ENCODE data around the gene MASP1. TPM values are rescaled to one million over a fixed set of nuclear protein-coding genes. Genes with fewer than 3 reads are reported as not detected.

MASP1 gene
- total and polyA plus RNA-seq, 4 donors = 0.31 to 8.3 (median 0.59) TPM

- H3K9me3 ChIP-seq (ENCODE audit: control insufficient read depth in 4 of 4, insufficient read depth in 3 of 4, low read length in 3 of 4) = peaks cover 0 to 5% (median 0%) of the 10 kb centered on the region in 4 donors
- ATAC-seq (ENCODE audit: insufficient read depth, low FRiP score) (no peak), DNase-seq (peak; percentile 55 to 88 (median 87))
- TF ChIP-seq, protein P1, sequence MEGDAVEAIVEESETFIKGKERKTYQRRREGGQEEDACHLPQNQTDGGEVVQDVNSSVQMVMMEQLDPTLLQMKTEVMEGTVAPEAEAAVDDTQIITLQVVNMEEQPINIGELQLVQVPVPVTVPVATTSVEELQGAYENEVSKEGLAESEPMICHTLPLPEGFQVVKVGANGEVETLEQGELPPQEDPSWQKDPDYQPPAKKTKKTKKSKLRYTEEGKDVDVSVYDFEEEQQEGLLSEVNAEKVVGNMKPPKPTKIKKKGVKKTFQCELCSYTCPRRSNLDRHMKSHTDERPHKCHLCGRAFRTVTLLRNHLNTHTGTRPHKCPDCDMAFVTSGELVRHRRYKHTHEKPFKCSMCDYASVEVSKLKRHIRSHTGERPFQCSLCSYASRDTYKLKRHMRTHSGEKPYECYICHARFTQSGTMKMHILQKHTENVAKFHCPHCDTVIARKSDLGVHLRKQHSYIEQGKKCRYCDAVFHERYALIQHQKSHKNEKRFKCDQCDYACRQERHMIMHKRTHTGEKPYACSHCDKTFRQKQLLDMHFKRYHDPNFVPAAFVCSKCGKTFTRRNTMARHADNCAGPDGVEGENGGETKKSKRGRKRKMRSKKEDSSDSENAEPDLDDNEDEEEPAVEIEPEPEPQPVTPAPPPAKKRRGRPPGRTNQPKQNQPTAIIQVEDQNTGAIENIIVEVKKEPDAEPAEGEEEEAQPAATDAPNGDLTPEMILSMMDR (IDR thresholded peaks at IDR 0.05; ENCODE audit: control extremely low read depth, extremely low read depth) = no peak
- no peak overlapping the region for H3K27ac ChIP-seq (ENCODE audit: low read depth in 1 of 2, low read length in 1 of 2)
- no peaks in the 10 kb centered on the region for H3K36me3 ChIP-seq (ENCODE audit: control insufficient read depth in 4 of 4, insufficient read depth in 4 of 4, low read length in 4 of 4)
- WGBS, 2 donors = 57 to 86% methylated on average over 6 of the region's 6 CpGs
- H3K4me3 ChIP-seq = no peak overlapping the region
- no peaks in the 10 kb centered on the region for H3K27me3 ChIP-seq (ENCODE audit: control insufficient read depth in 3 of 3, insufficient read depth in 3 of 3, low read length in 2 of 3)
- peaks cover 1 to 22% (median 7%) of the 10 kb centered on the region in 5 donors for H3K4me1 ChIP-seq (ENCODE audit: control insufficient read depth in 5 of 5, insufficient read depth in 5 of 5, low read length in 5 of 5)
- H3K9ac ChIP-seq (ENCODE audit: insufficient read depth in 1 of 2, low read length in 2 of 2) = no peak overlapping the region
These were observed 80.8 kb downstream of the MASP1 start for GRCh38 chr3:187210545-187211327.

DNA sequence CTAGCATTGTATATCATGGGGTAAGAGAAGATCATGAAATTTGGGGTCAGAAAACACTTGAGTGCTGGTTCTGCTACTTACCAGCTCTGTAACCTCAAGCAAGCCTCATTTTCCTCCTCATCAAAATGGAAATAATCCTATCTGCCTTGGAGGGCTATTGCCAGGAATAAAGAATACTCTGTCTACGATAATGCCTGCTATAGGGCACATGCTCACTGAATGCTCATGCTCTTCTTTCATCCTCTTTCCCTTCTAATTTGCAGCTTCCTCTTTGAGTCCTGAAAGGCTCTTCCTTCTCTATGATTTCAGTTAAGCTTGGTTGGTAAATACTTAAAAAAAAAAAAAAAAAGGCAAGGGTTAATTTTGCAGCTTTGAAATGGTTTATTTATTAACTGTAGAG is 81.4 kb downstream of the MASP1 start:
- 34 to 53% methylated on average over 1 of the region's 1 CpG for WGBS, 2 donors

GRCh38 chr3:187209491-187209890 is 82.0 kb downstream of the MASP1 start:
- H3K4me1 ChIP-seq (ENCODE audit: control insufficient read depth in 5 of 5, insufficient read depth in 5 of 5, low read length in 5 of 5) = peaks cover 1 to 22% (median 7%) of the 10 kb centered on the region in 5 donors
- H3K4me3 ChIP-seq = no peak overlapping the region
- H3K9me3 ChIP-seq (ENCODE audit: control insufficient read depth in 4 of 4, insufficient read depth in 3 of 4, low read length in 3 of 4) = peaks cover 0 to 5% (median 0%) of the 10 kb centered on the region in 4 donors
- no peak overlapping the region for H3K27ac ChIP-seq (ENCODE audit: low read depth in 1 of 2, low read length in 1 of 2)
- peaks cover 0 to 2% (median 0%) of the 10 kb centered on the region in 3 donors for H3K27me3 ChIP-seq (ENCODE audit: control insufficient read depth in 3 of 3, insufficient read depth in 3 of 3, low read length in 2 of 3)
- TF ChIP-seq, protein P1 (IDR thresholded peaks at IDR 0.05; ENCODE audit: control extremely low read depth, extremely low read depth) = no peak
- no peaks in the 10 kb centered on the region for H3K36me3 ChIP-seq (ENCODE audit: control insufficient read depth in 4 of 4, insufficient read depth in 4 of 4, low read length in 4 of 4)
- ATAC-seq (ENCODE audit: insufficient read depth, low FRiP score) (no peak), DNase-seq (no peak)
- no peak overlapping the region for H3K9ac ChIP-seq (ENCODE audit: insufficient read depth in 1 of 2, low read length in 2 of 2)

More for the DNA sequence above, 81.4 kb downstream of the MASP1 start:
- no peaks in the 10 kb centered on the region for H3K36me3 ChIP-seq (ENCODE audit: control insufficient read depth in 4 of 4, insufficient read depth in 4 of 4, low read length in 4 of 4)
- H3K9me3 ChIP-seq (ENCODE audit: control insufficient read depth in 4 of 4, insufficient read depth in 3 of 4, low read length in 3 of 4) = peaks cover 0 to 5% (median 0%) of the 10 kb centered on the region in 4 donors
- peaks cover 1 to 22% (median 7%) of the 10 kb centered on the region in 5 donors for H3K4me1 ChIP-seq (ENCODE audit: control insufficient read depth in 5 of 5, insufficient read depth in 5 of 5, low read length in 5 of 5)
- no peak overlapping the region for H3K9ac ChIP-seq (ENCODE audit: insufficient read depth in 1 of 2, low read length in 2 of 2)
- no peak for DNase-seq
- no peak for ATAC-seq (ENCODE audit: insufficient read depth, low FRiP score)
- peaks cover 0 to 2% (median 0%) of the 10 kb centered on the region in 3 donors for H3K27me3 ChIP-seq (ENCODE audit: control insufficient read depth in 3 of 3, insufficient read depth in 3 of 3, low read length in 2 of 3)
- TF ChIP-seq, protein P1 (IDR thresholded peaks at IDR 0.05; ENCODE audit: control extremely low read depth, extremely low read depth) = no peak
- no peak overlapping the region for H3K4me3 ChIP-seq
- H3K27ac ChIP-seq (ENCODE audit: low read depth in 1 of 2, low read length in 1 of 2) = no peak overlapping the region

Measured in lung (tissue), 12 donors.